NCI-H1092 treated with DMSO at 0.1 percent for 48 hours (cell line): Measurements from ENCODE around the gene GDPD2.

Experiments
- DNase-seq: peaks from one replicate; lab custom pipeline; 2025; lab: John Stamatoyannopoulos, UW

The GDPD2 gene

GRCh38 chrX:70437921-70438665 lies 15.0 kb downstream of the GDPD2 start:
- DNase-seq, result no peak

- no peak for DNase-seq
Measured at GRCh38 chrX:70439016-70439415, 15.9 kb downstream of the GDPD2 start.

- no peak for DNase-seq
Measured at GRCh38 chrX:70442224-70442623, 19.1 kb downstream of the GDPD2 start.

- peak; percentile 21 for DNase-seq
Measured at GRCh38 chrX:70444326-70444945, 21.3 kb downstream of the GDPD2 start, which contains the start of gene DLG3. DLG3 (plus strand) TSS chrX:70444835; CDS start chrX:70445202, 367 bp downstream.

- DNase-seq, result no peak
Measured at GRCh38 chrX:70444946-70445656, 22.0 kb downstream of the GDPD2 start.

GRCh38 chrX:70445951-70446350 lies 22.8 kb downstream of the GDPD2 start:
- DNase-seq, result no peak

GRCh38 chrX:70446380-70447350 lies 23.6 kb downstream of the GDPD2 start:
- no peak for DNase-seq

GRCh38 chrX:70449457-70449966 lies 26.4 kb downstream of the GDPD2 start:
- no peak for DNase-seq

GRCh38 chrX:70452143-70452733 lies 29.1 kb downstream of the GDPD2 start:
- peak; percentile 68 for DNase-seq

- no peak for DNase-seq
Measured at GRCh38 chrX:70453024-70453618, 30.0 kb downstream of the GDPD2 start.

GRCh38 chrX:70454441-70455365 lies 31.6 kb downstream of the GDPD2 start:
- DNase-seq, result peak; percentile 93

- DNase-seq, result peak; percentile 15
Measured at GRCh38 chrX:70455366-70456202, 32.5 kb downstream of the GDPD2 start.

GRCh38 chrX:70456256-70456655 lies 33.1 kb downstream of the GDPD2 start:
- DNase-seq, result no peak

GRCh38 chrX:70461026-70461425 lies 37.9 kb downstream of the GDPD2 start:
- DNase-seq, result no peak

- DNase-seq, result no peak
Measured at GRCh38 chrX:70464051-70464450, 40.9 kb downstream of the GDPD2 start.

GRCh38 chrX:70466968-70467367 lies 43.9 kb downstream of the GDPD2 start:
- DNase-seq, result no peak

GRCh38 chrX:70468709-70469108 lies 45.6 kb downstream of the GDPD2 start:
- DNase-seq, result no peak

- DNase-seq, result no peak
Measured at GRCh38 chrX:70470850-70471289, 47.8 kb downstream of the GDPD2 start.
